Inflammatory macrophage treated with lipopolysaccharide for 1 hour (primary cell): ENCODE data around the gene TMEM225B.
A peak's percentile ranks its signal among the peaks of the same experiment; 100 is the strongest.
"Not testable (repeated sequence)": the region's sequence is repeated elsewhere in the genome, so short reads cannot be mapped to it uniquely, and the experiment has no call there.

ENCODE experiments used
- DNase-seq, 2 donors: peaks; one replicate each; pipeline ENCODE4 v3.0.0-alpha.2; 2020 to 2022

TMEM225B gene

GRCh38 chr7:99624484-99624883 is 26.4 kb downstream of the TMEM225B start:
- DNase-seq, result no peak

GRCh38 chr7:99625321-99625720 is 27.3 kb downstream of the TMEM225B start:
- no peak for DNase-seq

- no peak for DNase-seq
Observed at GRCh38 chr7:99625961-99626360, 27.9 kb downstream of the TMEM225B start.

GRCh38 chr7:99626661-99627060 is 28.6 kb downstream of the TMEM225B start:
- no peak for DNase-seq

- no peak for DNase-seq
Observed at GRCh38 chr7:99627513-99627912, 29.4 kb downstream of the TMEM225B start.

GRCh38 chr7:99628471-99629465 is 30.7 kb downstream of the TMEM225B start:
- DNase-seq, result no peak

GRCh38 chr7:99629643-99630042 is 31.6 kb downstream of the TMEM225B start:
- no peak for DNase-seq

- peak; percentile 51 to 68 for DNase-seq
Observed at GRCh38 chr7:99631295-99632109, 33.4 kb downstream of the TMEM225B start.

GRCh38 chr7:99637414-99637813 is 39.3 kb downstream of the TMEM225B start:
- not testable (repeated sequence) for DNase-seq

GRCh38 chr7:99638731-99639130 is 40.7 kb downstream of the TMEM225B start:
- no peak for DNase-seq

GRCh38 chr7:99639267-99639666 is 41.2 kb downstream of the TMEM225B start:
- no peak for DNase-seq

GRCh38 chr7:99642027-99642426 is 44.0 kb downstream of the TMEM225B start:
- peak; percentile 24 to 46 for DNase-seq

GRCh38 chr7:99643464-99643863 is 45.4 kb downstream of the TMEM225B start:
- DNase-seq, result no peak

GRCh38 chr7:99644431-99644830 is 46.4 kb downstream of the TMEM225B start:
- no peak for DNase-seq

GRCh38 chr7:99645590-99645989 is 47.5 kb downstream of the TMEM225B start:
- DNase-seq, result no peak

- peak in 1 of 2 donors; percentile 46 for DNase-seq
Observed at GRCh38 chr7:99648843-99649242, 50.8 kb downstream of the TMEM225B start.

GRCh38 chr7:99651290-99651689 is 53.2 kb downstream of the TMEM225B start:
- no peak for DNase-seq

- DNase-seq, result no peak
Observed at GRCh38 chr7:99652671-99653070, 54.6 kb downstream of the TMEM225B start.

GRCh38 chr7:99653269-99653668 is 55.2 kb downstream of the TMEM225B start:
- not testable (repeated sequence) for DNase-seq

GRCh38 chr7:99653754-99654153 is 55.7 kb downstream of the TMEM225B start:
- DNase-seq, result no peak

- not testable (repeated sequence) for DNase-seq
Observed at GRCh38 chr7:99654626-99655025, 56.6 kb downstream of the TMEM225B start.

GRCh38 chr7:99657879-99658278 is 59.8 kb downstream of the TMEM225B start:
- not testable (repeated sequence) for DNase-seq
